ENCODE measurements around the gene PPP2CA. TPM values are rescaled to one million over a fixed set of nuclear protein-coding genes. Genes with fewer than 3 reads are reported as not detected.

PPP2CA gene
- total RNA-seq, 1 experiment from 2014 or later: 72.2 TPM

DNA sequence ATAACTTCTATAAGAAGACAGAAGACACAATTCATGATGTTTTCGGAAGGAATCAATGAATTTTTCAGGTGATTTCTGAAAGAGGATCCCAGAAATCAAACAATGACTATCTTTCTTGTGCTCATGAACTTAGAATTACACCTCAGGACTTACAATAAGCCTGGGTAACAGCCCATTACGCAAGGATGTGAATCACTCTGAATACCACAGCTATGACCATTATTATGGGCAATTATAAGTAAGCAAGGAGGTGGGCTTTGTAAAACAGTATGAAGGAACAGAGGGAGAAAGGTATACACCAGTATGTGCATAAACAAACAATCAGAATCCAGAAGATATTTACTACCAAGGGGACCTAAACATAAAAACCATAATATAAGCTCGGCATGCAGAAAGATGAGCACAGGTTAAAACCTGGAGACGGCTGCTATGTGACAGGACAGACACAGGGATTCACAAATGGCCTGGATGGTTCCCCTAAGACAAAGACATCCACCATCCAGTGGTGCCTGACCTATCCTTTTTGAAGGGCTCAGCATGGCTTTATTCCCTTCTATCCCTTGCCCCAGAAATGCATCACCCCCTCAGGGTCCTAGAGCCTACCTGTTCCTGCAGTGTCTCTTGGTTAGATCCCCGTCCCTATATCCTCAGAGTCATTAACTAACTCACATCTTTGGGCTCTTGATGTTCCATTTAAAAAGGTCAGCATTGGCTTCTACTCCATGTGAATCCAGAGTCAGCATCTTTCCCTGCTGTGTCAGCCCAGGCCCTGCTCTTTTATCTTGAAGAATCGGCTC lies 21.8 kb upstream of the PPP2CA start:
- Histone ChIP-seq H4K20me1 (ENCODE audit: insufficient read depth, low read depth, low read length) (no peaks in the 10 kb centered on the region), H3K36me3 (ENCODE audit: insufficient read depth, low read length) (no peaks in the 10 kb centered on the region), H3K27ac (ENCODE audit: low read length) (no peak overlapping the region), H3K9me3 (ENCODE audit: low read length) (no peaks in the 10 kb centered on the region), H3K27me3 (ENCODE audit: low read length) (no peaks in the 10 kb centered on the region), H2AFZ (ENCODE audit: low read length) (no peak overlapping the region), H3K4me3 (ENCODE audit: low read length) (no peak overlapping the region), H3K9ac (ENCODE audit: low read length) (no peak overlapping the region), H3K79me2 (ENCODE audit: low read length) (no peaks in the 10 kb centered on the region), H3K4me2 (ENCODE audit: low read depth, low read length, poor library complexity, severe bottlenecking) (no peak overlapping the region), H3K4me1 (ENCODE audit: low read length) (peaks cover 3% of the 10 kb centered on the region; the same call in 1 of the 2 replicates), H3K9me2 (replicated peaks; ENCODE audit: insufficient read depth, low read length) (no peaks in the 10 kb centered on the region)
- DNase-seq: no peak

- Histone ChIP-seq H3K4me2 (ENCODE audit: low read depth, low read length, poor library complexity, severe bottlenecking) (no peak overlapping the region), H3K9me2 (replicated peaks; ENCODE audit: insufficient read depth, low read length) (no peaks in the 10 kb centered on the region)
These were observed 21.0 kb upstream of the PPP2CA start for GRCh38 chr5:134246771-134247427.

DNA sequence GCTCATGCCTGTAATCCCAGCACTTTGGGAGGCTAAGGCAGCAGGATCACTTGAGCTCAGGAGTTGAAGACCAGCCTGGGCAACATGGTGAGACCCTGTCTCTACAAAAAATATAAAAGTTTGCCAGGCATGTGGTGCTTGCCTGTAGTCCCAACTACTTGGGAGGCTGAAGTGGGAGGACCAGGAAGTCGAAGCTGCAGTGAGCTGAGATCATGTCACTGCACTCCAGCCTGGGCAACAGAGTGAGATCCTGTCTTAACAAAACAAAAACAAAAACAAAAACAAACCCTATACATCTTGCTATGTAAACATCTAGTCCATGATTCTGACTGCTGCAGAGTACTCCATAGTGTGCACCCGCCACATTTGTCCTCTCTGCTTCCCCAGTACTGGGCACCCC lies 19.8 kb upstream of the PPP2CA start:
- H3K79me2 ChIP-seq (ENCODE audit: low read length): no peaks in the 10 kb centered on the region
- no peak overlapping the region for H3K4me3 ChIP-seq (ENCODE audit: low read length)
- no peak for DNase-seq
- no peaks in the 10 kb centered on the region for H3K27me3 ChIP-seq (ENCODE audit: low read length)
- H2AFZ ChIP-seq (ENCODE audit: low read length): no peak overlapping the region
- no peak overlapping the region for H3K4me2 ChIP-seq (ENCODE audit: low read depth, low read length, poor library complexity, severe bottlenecking)
- peaks cover 3% of the 10 kb centered on the region for H3K4me1 ChIP-seq (ENCODE audit: low read length)
- H3K9me2 ChIP-seq (replicated peaks; ENCODE audit: insufficient read depth, low read length): no peaks in the 10 kb centered on the region
- H3K36me3 ChIP-seq (ENCODE audit: insufficient read depth, low read length): no peaks in the 10 kb centered on the region
- no peak overlapping the region for H3K9ac ChIP-seq (ENCODE audit: low read length)
- no peaks in the 10 kb centered on the region for H4K20me1 ChIP-seq (ENCODE audit: insufficient read depth, low read depth, low read length)
- no peaks in the 10 kb centered on the region for H3K9me3 ChIP-seq (ENCODE audit: low read length)
- no peak overlapping the region for H3K27ac ChIP-seq (ENCODE audit: low read length)

More at GRCh38 chr5:134246771-134247427, 21.0 kb upstream of the PPP2CA start:
- Histone ChIP-seq H4K20me1 (ENCODE audit: insufficient read depth, low read depth, low read length) (no peaks in the 10 kb centered on the region), H3K4me3 (ENCODE audit: low read length) (no peak overlapping the region), H3K36me3 (ENCODE audit: insufficient read depth, low read length) (no peaks in the 10 kb centered on the region), H3K9ac (ENCODE audit: low read length) (no peak overlapping the region), H3K27me3 (ENCODE audit: low read length) (no peaks in the 10 kb centered on the region), H3K9me3 (ENCODE audit: low read length) (no peaks in the 10 kb centered on the region), H3K4me1 (ENCODE audit: low read length) (peaks cover 3% of the 10 kb centered on the region; the same call in 1 of the 2 replicates), H2AFZ (ENCODE audit: low read length) (no peak overlapping the region), H3K79me2 (ENCODE audit: low read length) (no peaks in the 10 kb centered on the region), H3K27ac (ENCODE audit: low read length) (no peak overlapping the region)
- no peak for DNase-seq

GRCh38 chr5:134245101-134245604 lies 19.3 kb upstream of the PPP2CA start:
- Histone ChIP-seq H3K27me3 (ENCODE audit: low read length) (no peaks in the 10 kb centered on the region), H3K4me3 (ENCODE audit: low read length) (no peak overlapping the region), H4K20me1 (ENCODE audit: insufficient read depth, low read depth, low read length) (no peaks in the 10 kb centered on the region), H3K36me3 (ENCODE audit: insufficient read depth, low read length) (no peaks in the 10 kb centered on the region), H3K9me3 (ENCODE audit: low read length) (no peaks in the 10 kb centered on the region), H3K4me2 (ENCODE audit: low read depth, low read length, poor library complexity, severe bottlenecking) (no peak overlapping the region), H2AFZ (ENCODE audit: low read length) (no peak overlapping the region), H3K9me2 (replicated peaks; ENCODE audit: insufficient read depth, low read length) (no peaks in the 10 kb centered on the region), H3K9ac (ENCODE audit: low read length) (no peak overlapping the region), H3K27ac (ENCODE audit: low read length) (no peak overlapping the region), H3K4me1 (ENCODE audit: low read length) (peaks cover 5% of the 10 kb centered on the region), H3K79me2 (ENCODE audit: low read length) (no peaks in the 10 kb centered on the region)
- DNase-seq: no peak

DNA sequence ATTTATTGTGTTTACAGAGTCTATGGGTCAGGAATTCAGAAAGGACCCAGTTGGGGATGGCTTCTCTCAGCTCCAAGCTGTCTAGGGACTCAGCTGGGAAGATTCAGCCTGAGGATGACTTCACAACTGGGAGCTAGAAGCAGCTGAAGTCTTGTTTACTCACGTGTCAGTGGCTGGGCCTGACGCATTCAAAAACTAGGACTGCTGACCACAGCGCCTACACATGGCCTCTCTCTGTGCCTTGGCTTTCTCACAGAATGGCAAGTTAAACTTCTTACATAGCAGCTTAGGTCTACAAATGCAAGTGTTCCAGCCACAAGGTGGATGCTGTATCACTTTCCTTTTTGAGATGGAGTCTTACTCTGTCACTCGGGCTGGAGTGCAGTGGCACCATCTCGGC lies 16.3 kb upstream of the PPP2CA start:
- H4K20me1 ChIP-seq (ENCODE audit: insufficient read depth, low read depth, low read length): no peaks in the 10 kb centered on the region
- no peaks in the 10 kb centered on the region for H3K27me3 ChIP-seq (ENCODE audit: low read length)
- no peaks in the 10 kb centered on the region for H3K79me2 ChIP-seq (ENCODE audit: low read length)
- no peak overlapping the region for H2AFZ ChIP-seq (ENCODE audit: low read length)
- no peaks in the 10 kb centered on the region for H3K9me2 ChIP-seq (replicated peaks; ENCODE audit: insufficient read depth, low read length)
- H3K4me2 ChIP-seq (ENCODE audit: low read depth, low read length, poor library complexity, severe bottlenecking): no peak overlapping the region
- H3K9me3 ChIP-seq (ENCODE audit: low read length): no peaks in the 10 kb centered on the region
- H3K9ac ChIP-seq (ENCODE audit: low read length): no peak overlapping the region
- H3K36me3 ChIP-seq (ENCODE audit: insufficient read depth, low read length): no peaks in the 10 kb centered on the region
- peaks cover 5% of the 10 kb centered on the region for H3K4me1 ChIP-seq (ENCODE audit: low read length)
- DNase-seq: no peak
- no peak overlapping the region for H3K4me3 ChIP-seq (ENCODE audit: low read length)
- no peak overlapping the region for H3K27ac ChIP-seq (ENCODE audit: low read length)

GRCh38 chr5:134240421-134240962 lies 14.6 kb upstream of the PPP2CA start:
- H2AFZ ChIP-seq (ENCODE audit: low read length): no peak overlapping the region
- peaks cover 5% of the 10 kb centered on the region for H3K4me1 ChIP-seq (ENCODE audit: low read length)
- H3K36me3 ChIP-seq (ENCODE audit: insufficient read depth, low read length): no peaks in the 10 kb centered on the region
- no peak overlapping the region for H3K9ac ChIP-seq (ENCODE audit: low read length)
- no peak overlapping the region for H3K4me2 ChIP-seq (ENCODE audit: low read depth, low read length, poor library complexity, severe bottlenecking)
- H3K79me2 ChIP-seq (ENCODE audit: low read length): no peaks in the 10 kb centered on the region
- no peaks in the 10 kb centered on the region for H3K27me3 ChIP-seq (ENCODE audit: low read length)
- no peaks in the 10 kb centered on the region for H4K20me1 ChIP-seq (ENCODE audit: insufficient read depth, low read depth, low read length)
- no peak overlapping the region for H3K27ac ChIP-seq (ENCODE audit: low read length)
- H3K9me2 ChIP-seq (replicated peaks; ENCODE audit: insufficient read depth, low read length): no peaks in the 10 kb centered on the region
- no peaks in the 10 kb centered on the region for H3K9me3 ChIP-seq (ENCODE audit: low read length)
- DNase-seq: no peak
- no peak overlapping the region for H3K4me3 ChIP-seq (ENCODE audit: low read length)

GRCh38 chr5:134236820-134237219 lies 10.9 kb upstream of the PPP2CA start:
- Histone ChIP-seq H3K4me2 (ENCODE audit: low read depth, low read length, poor library complexity, severe bottlenecking) (no peak overlapping the region), H3K9me2 (replicated peaks; ENCODE audit: insufficient read depth, low read length) (no peaks in the 10 kb centered on the region), H3K27ac (ENCODE audit: low read length) (no peak overlapping the region), H3K36me3 (ENCODE audit: insufficient read depth, low read length) (no peaks in the 10 kb centered on the region), H3K9me3 (ENCODE audit: low read length) (no peaks in the 10 kb centered on the region), H3K27me3 (ENCODE audit: low read length) (no peaks in the 10 kb centered on the region), H3K79me2 (ENCODE audit: low read length) (no peaks in the 10 kb centered on the region), H4K20me1 (ENCODE audit: insufficient read depth, low read depth, low read length) (no peaks in the 10 kb centered on the region), H2AFZ (ENCODE audit: low read length) (no peak overlapping the region), H3K9ac (ENCODE audit: low read length) (no peak overlapping the region), H3K4me1 (ENCODE audit: low read length) (peaks cover 2% of the 10 kb centered on the region; the same call in 1 of the 2 replicates), H3K4me3 (ENCODE audit: low read length) (no peak overlapping the region)
- DNase-seq: no peak

GRCh38 chr5:134236318-134236717 lies 10.4 kb upstream of the PPP2CA start:
- H3K9me2 ChIP-seq (replicated peaks; ENCODE audit: insufficient read depth, low read length): no peaks in the 10 kb centered on the region
- no peaks in the 10 kb centered on the region for H3K79me2 ChIP-seq (ENCODE audit: low read length)
- no peak overlapping the region for H2AFZ ChIP-seq (ENCODE audit: low read length)
- no peak for DNase-seq
- no peak overlapping the region for H3K9ac ChIP-seq (ENCODE audit: low read length)
- H3K9me3 ChIP-seq (ENCODE audit: low read length): no peaks in the 10 kb centered on the region
- no peak overlapping the region for H3K27ac ChIP-seq (ENCODE audit: low read length)
- no peak overlapping the region for H3K4me3 ChIP-seq (ENCODE audit: low read length)
- no peaks in the 10 kb centered on the region for H4K20me1 ChIP-seq (ENCODE audit: insufficient read depth, low read depth, low read length)
- no peak overlapping the region for H3K4me2 ChIP-seq (ENCODE audit: low read depth, low read length, poor library complexity, severe bottlenecking)
- no peaks in the 10 kb centered on the region for H3K27me3 ChIP-seq (ENCODE audit: low read length)
- no peaks in the 10 kb centered on the region for H3K36me3 ChIP-seq (ENCODE audit: insufficient read depth, low read length)
- peaks cover 2% of the 10 kb centered on the region; the same call in 1 of the 2 replicates for H3K4me1 ChIP-seq (ENCODE audit: low read length)
